22Rv1 (cell line): ENCODE data around the gene MAGEA9B.

Experiments
- ZFX ChIP-seq: fragments of 450-650 bp; IDR thresholded peaks from 2 replicates; pipeline ENCODE4 v1.6.1; 2017; ENCODE audit warnings: antibody characterized with exemption, borderline replicate concordance
- TF ChIP-seq, protein P1 (sequence below): fragments of 450-650 bp; IDR thresholded peaks from 2 replicates; pipeline ENCODE4 v1.5.1; 2017; ENCODE audit warnings: mild to moderate bottlenecking

- TF ChIP-seq, protein P1, sequence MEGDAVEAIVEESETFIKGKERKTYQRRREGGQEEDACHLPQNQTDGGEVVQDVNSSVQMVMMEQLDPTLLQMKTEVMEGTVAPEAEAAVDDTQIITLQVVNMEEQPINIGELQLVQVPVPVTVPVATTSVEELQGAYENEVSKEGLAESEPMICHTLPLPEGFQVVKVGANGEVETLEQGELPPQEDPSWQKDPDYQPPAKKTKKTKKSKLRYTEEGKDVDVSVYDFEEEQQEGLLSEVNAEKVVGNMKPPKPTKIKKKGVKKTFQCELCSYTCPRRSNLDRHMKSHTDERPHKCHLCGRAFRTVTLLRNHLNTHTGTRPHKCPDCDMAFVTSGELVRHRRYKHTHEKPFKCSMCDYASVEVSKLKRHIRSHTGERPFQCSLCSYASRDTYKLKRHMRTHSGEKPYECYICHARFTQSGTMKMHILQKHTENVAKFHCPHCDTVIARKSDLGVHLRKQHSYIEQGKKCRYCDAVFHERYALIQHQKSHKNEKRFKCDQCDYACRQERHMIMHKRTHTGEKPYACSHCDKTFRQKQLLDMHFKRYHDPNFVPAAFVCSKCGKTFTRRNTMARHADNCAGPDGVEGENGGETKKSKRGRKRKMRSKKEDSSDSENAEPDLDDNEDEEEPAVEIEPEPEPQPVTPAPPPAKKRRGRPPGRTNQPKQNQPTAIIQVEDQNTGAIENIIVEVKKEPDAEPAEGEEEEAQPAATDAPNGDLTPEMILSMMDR = no peak
- TF ChIP-seq ZFX = no peak
Observed at GRCh38 chrX:149628768-149629167, 41.5 kb upstream of the MAGEA9B start.
